ENCODE data around the gene USP44.

- TF ChIP-seq POLR2AphosphoS5 (IDR thresholded peaks at IDR 0.05) = no peak
- TF ChIP-seq CTCF (IDR thresholded peaks at IDR 0.05 in 8 of 11, conservative IDR thresholded peaks at IDR 0.05 in 3 of 11) = no peak
- no peak for TF ChIP-seq POLR2A (IDR thresholded peaks at IDR 0.05)
These were observed 70.2 kb downstream of the USP44 start for GRCh38 chr12:95481072-95481471.

Data from spleen (tissue), 7 donors.